LHCN-M2 (cell line): Measurements from ENCODE around the gene PIP5K1B. TPM values are rescaled to one million over a fixed set of nuclear protein-coding genes. Genes with fewer than 3 reads are reported as not detected.
"Not testable (repeated sequence)": the region's sequence is repeated elsewhere in the genome, so short reads cannot be mapped to it uniquely, and the experiment has no call there.

Experiments
- DNase-seq: peaks from one replicate; pipeline ENCODE4 v3.0.0-alpha.2; 2012; ENCODE audit warnings: low read depth
- total RNA-seq: library from RNA; depleted of rRNA; stranded (reverse); fragments of >200 nt; gene quantifications from 2 replicates; pipeline ENCODE4 v1.2.3, GENCODE V29; 2014

Gene PIP5K1B
- total RNA-seq, 1 experiment from 2014 or later = not detected

GRCh38 chr9:68983522-68984424 lies 278.7 kb downstream of the PIP5K1B start:
- no peak for DNase-seq

- not testable (repeated sequence) for DNase-seq
Measured at GRCh38 chr9:68986949-68987348, 281.9 kb downstream of the PIP5K1B start.

GRCh38 chr9:68991457-68991856 lies 286.4 kb downstream of the PIP5K1B start:
- no peak for DNase-seq

- no peak for DNase-seq
Measured at GRCh38 chr9:68995776-68996175, 290.7 kb downstream of the PIP5K1B start.

- DNase-seq = no peak
Measured at GRCh38 chr9:68996462-68996861, 291.4 kb downstream of the PIP5K1B start.

- DNase-seq = no peak
Measured at GRCh38 chr9:68997666-68998065, 292.6 kb downstream of the PIP5K1B start.

GRCh38 chr9:68998385-68998784 lies 293.3 kb downstream of the PIP5K1B start:
- no peak for DNase-seq

GRCh38 chr9:68998812-68999211 lies 293.8 kb downstream of the PIP5K1B start:
- DNase-seq = no peak

GRCh38 chr9:68999393-69000105 lies 294.5 kb downstream of the PIP5K1B start:
- DNase-seq = peak; percentile 57

- no peak for DNase-seq
Measured at GRCh38 chr9:69001921-69002320, 296.9 kb downstream of the PIP5K1B start.

GRCh38 chr9:69003051-69003450 lies 298.0 kb downstream of the PIP5K1B start:
- no peak for DNase-seq

- no peak for DNase-seq
Measured at GRCh38 chr9:69004836-69005235, 299.8 kb downstream of the PIP5K1B start.

- DNase-seq = no peak
Measured at GRCh38 chr9:69009708-69010107, 304.7 kb downstream of the PIP5K1B start.

- no peak for DNase-seq
Measured at GRCh38 chr9:69012696-69013381, 307.8 kb downstream of the PIP5K1B start.

GRCh38 chr9:69013382-69013727 lies 308.3 kb downstream of the PIP5K1B start:
- no peak for DNase-seq

GRCh38 chr9:69014013-69014412 lies 309.0 kb downstream of the PIP5K1B start, which contains the start of gene PRKACG:
PRKACG (minus strand) TSS chr9:69014113; CDS start chr9:69014092, 21 bp downstream.
- no peak for DNase-seq

GRCh38 chr9:69016191-69017096 lies 311.4 kb downstream of the PIP5K1B start:
- no peak for DNase-seq

- no peak for DNase-seq
Measured at GRCh38 chr9:69018737-69019136, 313.7 kb downstream of the PIP5K1B start.

GRCh38 chr9:69019808-69020207 lies 314.8 kb downstream of the PIP5K1B start:
- DNase-seq = no peak

- no peak for DNase-seq
Measured at GRCh38 chr9:69020301-69021145, 315.5 kb downstream of the PIP5K1B start.
